Measurements from ENCODE around the gene CRACR2A.

- TF ChIP-seq TAF1 (IDR thresholded peaks at IDR 0.05; ENCODE audit: low read depth), result no peak
- TF ChIP-seq, protein P1, sequence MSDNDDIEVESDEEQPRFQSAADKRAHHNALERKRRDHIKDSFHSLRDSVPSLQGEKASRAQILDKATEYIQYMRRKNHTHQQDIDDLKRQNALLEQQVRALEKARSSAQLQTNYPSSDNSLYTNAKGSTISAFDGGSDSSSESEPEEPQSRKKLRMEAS (IDR thresholded peaks at IDR 0.05), result no peak
- TF ChIP-seq, protein P2, sequence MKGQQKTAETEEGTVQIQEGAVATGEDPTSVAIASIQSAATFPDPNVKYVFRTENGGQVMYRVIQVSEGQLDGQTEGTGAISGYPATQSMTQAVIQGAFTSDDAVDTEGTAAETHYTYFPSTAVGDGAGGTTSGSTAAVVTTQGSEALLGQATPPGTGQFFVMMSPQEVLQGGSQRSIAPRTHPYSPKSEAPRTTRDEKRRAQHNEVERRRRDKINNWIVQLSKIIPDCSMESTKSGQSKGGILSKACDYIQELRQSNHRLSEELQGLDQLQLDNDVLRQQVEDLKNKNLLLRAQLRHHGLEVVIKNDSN (IDR thresholded peaks at IDR 0.05), result no peak
- TF ChIP-seq NFIC (IDR thresholded peaks at IDR 0.05), result no peak
- no peak for TF ChIP-seq YY1 (IDR thresholded peaks at IDR 0.05; ENCODE audit: low read depth)
- no peak for TF ChIP-seq TEAD4 (IDR thresholded peaks at IDR 0.05)
- no peak for TF ChIP-seq EP300 (IDR thresholded peaks at IDR 0.05; ENCODE audit: borderline replicate concordance)
- no peak for TF ChIP-seq REST (IDR thresholded peaks at IDR 0.05; ENCODE audit: low read depth)
- no peak for TF ChIP-seq RAD21 (IDR thresholded peaks at IDR 0.05; ENCODE audit: low read depth)
These were observed 8.3 kb upstream of the CRACR2A start for GRCh38 chr12:3761116-3761735.

All from Ishikawa (cell line).